Hepatocyte (in vitro differentiated cells): Measurements from ENCODE around the gene TMEM176A. TPM values are rescaled to one million over a fixed set of nuclear protein-coding genes. Genes with fewer than 3 reads are reported as not detected.
A peak's percentile ranks its signal among the peaks of the same experiment; 100 is the strongest.

Experiments used
- DNase-seq: peaks from one replicate; pipeline ENCODE4 v3.0.0-alpha.2; 2016; ENCODE audit warnings: low spot score
- H2AFZ ChIP-seq: fragments of 200-600 bp; sonication (generic); 2 replicates; pipeline ENCODE4 v1.6.0; 2016; ENCODE audit warnings: antibody characterized with exemption, mild to moderate bottlenecking
- H3K27ac ChIP-seq: fragments of 200-600 bp; sonication (generic); 2 replicates; pipeline ENCODE4 v1.5.1; 2016; ENCODE audit warnings: mild to moderate bottlenecking
- H3K27me3 ChIP-seq: fragments of 200-600 bp; sonication (generic); 2 replicates; pipeline ENCODE4 v1.6.1; 2016
- H3K36me3 ChIP-seq: fragments of 200-600 bp; sonication (generic); replicated peaks from 2 replicates; pipeline ENCODE4 v1.5.1; 2016; ENCODE audit warnings: low read depth; ENCODE audit not compliant: insufficient read depth
- H3K4me1 ChIP-seq: fragments of 200-600 bp; sonication (generic); 2 replicates; pipeline ENCODE4 v1.5.1; 2016; ENCODE audit warnings: mild to moderate bottlenecking, moderate library complexity; ENCODE audit not compliant: insufficient read depth
- H3K4me2 ChIP-seq: fragments of 200-600 bp; sonication (generic); 2 replicates; pipeline ENCODE4 v1.6.0; 2016
- H3K4me3 ChIP-seq: fragments of 200-600 bp; sonication (generic); 2 replicates; pipeline ENCODE4 v1.5.1; 2016; ENCODE audit warnings: mild to moderate bottlenecking
- H3K79me2 ChIP-seq: fragments of 200-600 bp; sonication (generic); 2 replicates; pipeline ENCODE4 v1.6.0; 2017; ENCODE audit warnings: mild to moderate bottlenecking
- H3K9me2 ChIP-seq: fragments of 200-600 bp; sonication (generic); replicated peaks from 2 replicates; pipeline ENCODE4 v1.6.0; 2017; ENCODE audit warnings: mild to moderate bottlenecking; ENCODE audit not compliant: insufficient read depth
- H3K9me3 ChIP-seq: fragments of 200-600 bp; sonication (generic); 2 replicates; pipeline ENCODE4 v1.5.1; 2016; ENCODE audit warnings: low read depth, mild to moderate bottlenecking
- H4K20me1 ChIP-seq: fragments of 200-600 bp; sonication (generic); 2 replicates; pipeline ENCODE4 v1.6.0; 2016; ENCODE audit warnings: mild to moderate bottlenecking; ENCODE audit not compliant: insufficient read depth, poor library complexity, severe bottlenecking
- EZH2 ChIP-seq: fragments of 200-600 bp; sonication (generic); IDR thresholded peaks from 2 replicates; pipeline ENCODE4 v1.6.1; 2016; ENCODE audit warnings: antibody characterized with exemption, mild to moderate bottlenecking, borderline replicate concordance
- EZH2phosphoT487 ChIP-seq: fragments of 200-600 bp; sonication (generic); IDR thresholded peaks from one replicate; pipeline ENCODE4 v1.6.1; 2018; ENCODE audit warnings: antibody characterized with exemption, mild to moderate bottlenecking, low read depth, moderate library complexity; ENCODE audit not compliant: unreplicated experiment, severe bottlenecking
- WGBS: methylation state at CpG from one replicate; pipeline ENCODE4 v1.1.6; 2016; ENCODE audit warnings: low lambda C conversion rate; ENCODE audit errors: missing lambda C conversion rate; 5-methylcytosine and 5-hydroxymethylcytosine counted together
- polyA plus RNA-seq: library from polyadenylated mRNA; unstranded; fragments of >200 nt; fragmentation: Nextera tagmentation; extraction: Ambion mirVana; gene quantifications from 2 replicates; pipeline ENCODE4 v1.2.1, GENCODE V29; 2016
- total RNA-seq: library from RNA; depleted of rRNA; stranded (reverse); fragments of >200 nt; gene quantifications from 2 replicates; pipeline ENCODE4 v1.2.3, GENCODE V29; 2014
- TF ChIP-seq, protein P1 (sequence below): fragments of 200-600 bp; sonication (generic); IDR thresholded peaks from 2 replicates; pipeline ENCODE4 v1.5.1; 2016; ENCODE audit warnings: antibody characterized with exemption, mild to moderate bottlenecking; ENCODE audit not compliant: poor library complexity

Gene TMEM176A
- total and polyA plus RNA-seq, 2 experiments from 2014 or later, result 202 to 343 TPM

DNA sequence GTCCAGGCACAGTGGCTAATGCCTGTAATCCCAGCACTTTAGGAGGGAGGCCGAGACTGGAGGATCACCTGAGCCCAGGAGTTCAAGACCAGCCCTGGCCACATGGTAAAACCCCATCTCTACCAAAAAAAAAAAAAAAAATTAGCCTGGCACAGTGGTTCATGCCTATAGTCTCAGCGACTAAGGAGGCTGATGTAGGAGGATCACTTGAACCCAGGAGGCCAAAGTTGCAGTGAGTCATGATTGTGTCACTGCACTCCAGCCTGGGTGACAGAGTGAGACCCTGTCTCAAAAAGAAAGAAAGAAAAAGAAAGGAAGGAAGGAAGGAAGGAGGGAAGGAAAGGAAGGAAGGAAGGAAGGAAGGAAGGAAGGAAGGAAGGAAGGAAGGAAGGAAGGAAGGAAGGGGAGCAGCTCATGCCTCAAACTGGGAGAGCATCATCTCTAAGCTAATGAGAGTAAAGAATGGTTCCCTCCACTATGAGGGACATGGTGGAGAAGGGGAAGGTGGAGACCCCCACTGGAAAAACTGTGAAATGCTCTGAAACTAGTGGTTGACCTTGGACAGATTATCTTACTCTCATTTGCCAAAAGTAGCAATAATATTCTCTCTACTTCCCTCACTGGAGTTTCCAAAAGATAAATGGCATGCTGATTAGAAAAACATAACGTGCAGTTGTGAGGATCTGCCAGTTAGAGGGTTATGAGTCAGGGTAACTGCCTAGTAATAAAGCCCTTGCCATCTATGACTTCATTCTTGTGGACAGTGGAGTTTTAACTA is 46.6 kb upstream of the TMEM176A start:
- no peak overlapping the region for H2AFZ ChIP-seq
- no peaks in the 10 kb centered on the region for H3K36me3 ChIP-seq
- no peaks in the 10 kb centered on the region for H4K20me1 ChIP-seq
- TF ChIP-seq EZH2, result no peak
- TF ChIP-seq, protein P1, sequence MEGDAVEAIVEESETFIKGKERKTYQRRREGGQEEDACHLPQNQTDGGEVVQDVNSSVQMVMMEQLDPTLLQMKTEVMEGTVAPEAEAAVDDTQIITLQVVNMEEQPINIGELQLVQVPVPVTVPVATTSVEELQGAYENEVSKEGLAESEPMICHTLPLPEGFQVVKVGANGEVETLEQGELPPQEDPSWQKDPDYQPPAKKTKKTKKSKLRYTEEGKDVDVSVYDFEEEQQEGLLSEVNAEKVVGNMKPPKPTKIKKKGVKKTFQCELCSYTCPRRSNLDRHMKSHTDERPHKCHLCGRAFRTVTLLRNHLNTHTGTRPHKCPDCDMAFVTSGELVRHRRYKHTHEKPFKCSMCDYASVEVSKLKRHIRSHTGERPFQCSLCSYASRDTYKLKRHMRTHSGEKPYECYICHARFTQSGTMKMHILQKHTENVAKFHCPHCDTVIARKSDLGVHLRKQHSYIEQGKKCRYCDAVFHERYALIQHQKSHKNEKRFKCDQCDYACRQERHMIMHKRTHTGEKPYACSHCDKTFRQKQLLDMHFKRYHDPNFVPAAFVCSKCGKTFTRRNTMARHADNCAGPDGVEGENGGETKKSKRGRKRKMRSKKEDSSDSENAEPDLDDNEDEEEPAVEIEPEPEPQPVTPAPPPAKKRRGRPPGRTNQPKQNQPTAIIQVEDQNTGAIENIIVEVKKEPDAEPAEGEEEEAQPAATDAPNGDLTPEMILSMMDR, result peak; percentile 24
- H3K4me3 ChIP-seq, result no peak overlapping the region
- H3K4me2 ChIP-seq, result no peak overlapping the region
- H3K9me2 ChIP-seq, result no peaks in the 10 kb centered on the region
- H3K27ac ChIP-seq, result no peak overlapping the region
- peaks cover 15% of the 10 kb centered on the region for H3K27me3 ChIP-seq
- H3K4me1 ChIP-seq, result no peaks in the 10 kb centered on the region
- WGBS, result 29% methylated on average over 3 of the region's 3 CpGs
- no peak for DNase-seq
- H3K9me3 ChIP-seq, result no peaks in the 10 kb centered on the region
- no peaks in the 10 kb centered on the region for H3K79me2 ChIP-seq

DNA sequence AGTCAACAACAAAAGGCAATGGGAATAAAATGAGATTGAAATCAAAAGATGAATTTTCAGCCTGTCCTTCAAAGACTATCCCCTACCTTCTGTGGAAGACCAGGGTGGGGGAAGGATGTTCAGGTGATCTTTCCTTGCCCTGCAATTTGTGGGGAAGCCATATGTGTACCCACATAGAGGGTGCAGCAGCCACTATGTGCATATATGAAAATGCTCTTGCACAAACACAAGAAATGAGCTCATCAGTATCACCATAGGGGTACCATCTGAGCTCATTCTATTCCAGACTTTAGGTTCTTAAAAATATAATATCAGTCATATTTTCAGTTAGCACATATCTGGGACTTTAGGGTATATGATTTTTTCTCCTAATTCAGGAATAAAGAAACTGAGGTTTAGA is 45.6 kb upstream of the TMEM176A start:
- Histone ChIP-seq H3K4me1 (no peaks in the 10 kb centered on the region), H3K9me3 (no peaks in the 10 kb centered on the region), H3K27ac (no peak overlapping the region), H3K36me3 (no peaks in the 10 kb centered on the region), H4K20me1 (no peaks in the 10 kb centered on the region), H3K4me2 (no peak overlapping the region), H3K9me2 (no peaks in the 10 kb centered on the region), H2AFZ (no peak overlapping the region), H3K79me2 (no peaks in the 10 kb centered on the region), H3K27me3 (peaks cover 7% of the 10 kb centered on the region), H3K4me3 (no peak overlapping the region)
- DNase-seq, result no peak
- TF ChIP-seq EZH2 (no peak), EZH2phosphoT487 (no peak)
- TF ChIP-seq, protein P1, result no peak

DNA sequence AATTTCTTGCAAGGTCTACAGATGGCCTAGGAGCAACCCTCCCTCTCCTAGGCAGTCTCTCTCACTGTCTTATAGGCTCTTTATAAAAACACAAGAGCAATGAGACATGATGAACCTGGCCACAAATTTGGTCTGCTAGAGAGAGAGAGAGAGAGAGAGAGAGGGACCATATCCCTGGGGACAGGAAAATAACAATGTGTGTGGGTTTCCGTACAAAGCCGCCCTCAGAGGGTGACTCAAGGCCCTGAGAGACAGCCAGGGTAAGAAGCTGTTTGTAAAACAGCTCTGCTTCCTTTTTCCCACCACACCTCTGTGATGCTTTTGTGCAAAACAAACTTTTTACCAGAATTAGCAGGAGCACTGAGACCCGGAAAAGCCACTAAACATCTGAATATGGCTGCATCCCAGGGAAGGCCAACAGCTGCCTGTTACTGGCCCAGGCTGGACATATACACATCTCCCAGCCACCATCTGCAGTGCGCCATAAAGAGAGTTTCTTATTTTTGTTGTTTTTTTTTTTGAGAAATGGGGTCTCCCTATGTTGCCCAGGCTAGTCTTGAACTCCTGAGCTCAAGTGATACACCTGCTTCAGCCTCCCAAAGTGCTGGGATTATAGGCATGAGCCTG is 45.0 kb upstream of the TMEM176A start:
- H3K27ac ChIP-seq, result no peak overlapping the region
- no peaks in the 10 kb centered on the region for H3K36me3 ChIP-seq
- 79% methylated on average over 4 of the region's 4 CpGs for WGBS

More for the DNA sequence above, 45.0 kb upstream of the TMEM176A start:
- Histone ChIP-seq H3K4me1 (no peaks in the 10 kb centered on the region), H3K9me3 (no peaks in the 10 kb centered on the region), H2AFZ (no peak overlapping the region), H3K27me3 (peaks cover 4% of the 10 kb centered on the region), H3K79me2 (no peaks in the 10 kb centered on the region), H3K4me2 (no peak overlapping the region), H3K9me2 (no peaks in the 10 kb centered on the region), H3K4me3 (no peak overlapping the region), H4K20me1 (no peaks in the 10 kb centered on the region)
- TF ChIP-seq, protein P1, result no peak
- TF ChIP-seq EZH2 (no peak), EZH2phosphoT487 (no peak)
- DNase-seq, result no peak
